GM21423 (cell line): ENCODE results near the gene CDK19.
A peak's percentile ranks its signal among the peaks of the same experiment; 100 is the strongest.
"Not testable (repeated sequence)": the region's sequence is repeated elsewhere in the genome, so short reads cannot be mapped to it uniquely, and the experiment has no call there.

Experiments
- ATAC-seq: cut with Tn5 transposase; IDR thresholded peaks from one replicate; pipeline ENCODE4 v1.9.1; 2021; ENCODE audit warnings: mild to moderate bottlenecking, moderate library complexity; ENCODE audit not compliant: unreplicated experiment

CDK19 gene

DNA sequence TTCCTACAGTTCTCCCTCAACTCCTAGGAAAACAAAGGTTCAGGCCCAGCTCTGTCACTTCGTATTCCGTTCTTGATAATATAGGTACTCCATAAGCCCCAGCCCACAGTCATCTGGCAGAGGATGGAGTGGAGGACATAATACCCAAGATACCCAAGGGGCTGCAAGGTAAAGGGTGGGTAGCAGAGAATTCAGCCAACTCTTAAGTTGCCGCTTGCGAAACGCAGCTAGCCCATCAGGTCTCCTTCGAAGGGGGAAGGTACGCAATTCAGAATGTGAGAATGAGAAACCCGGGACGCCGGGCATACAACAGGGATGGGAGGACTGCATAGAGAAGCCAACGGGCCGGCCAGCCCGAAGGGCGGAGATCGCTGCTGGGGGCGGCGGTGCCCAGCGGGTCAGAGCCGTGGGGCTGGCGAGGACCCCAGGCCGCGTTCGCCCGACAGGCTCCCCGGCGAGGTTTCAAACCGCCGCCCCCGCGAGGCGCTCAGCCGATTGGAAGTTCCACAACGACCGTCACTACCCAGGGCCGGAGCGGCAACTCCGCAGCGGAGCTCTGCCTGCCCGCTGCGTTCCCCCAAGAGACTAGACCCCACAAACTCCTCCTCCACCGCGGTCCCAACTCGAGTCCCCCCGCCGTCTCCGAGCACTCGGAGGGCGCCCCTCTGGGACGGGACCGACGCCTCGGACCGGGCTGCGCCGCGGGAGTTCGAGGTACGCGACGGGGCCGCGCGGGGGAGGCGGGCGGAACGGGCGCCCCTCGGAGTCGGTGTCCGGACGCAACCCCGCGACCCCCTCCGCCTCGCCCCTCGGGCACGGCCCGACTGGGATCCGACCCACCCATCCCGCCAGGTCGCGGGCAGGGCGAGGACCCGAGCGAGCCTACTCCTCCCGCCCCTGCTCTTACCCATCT, 911 bp downstream of the CDK19 start:
- peak; percentile 18 for ATAC-seq

DNA sequence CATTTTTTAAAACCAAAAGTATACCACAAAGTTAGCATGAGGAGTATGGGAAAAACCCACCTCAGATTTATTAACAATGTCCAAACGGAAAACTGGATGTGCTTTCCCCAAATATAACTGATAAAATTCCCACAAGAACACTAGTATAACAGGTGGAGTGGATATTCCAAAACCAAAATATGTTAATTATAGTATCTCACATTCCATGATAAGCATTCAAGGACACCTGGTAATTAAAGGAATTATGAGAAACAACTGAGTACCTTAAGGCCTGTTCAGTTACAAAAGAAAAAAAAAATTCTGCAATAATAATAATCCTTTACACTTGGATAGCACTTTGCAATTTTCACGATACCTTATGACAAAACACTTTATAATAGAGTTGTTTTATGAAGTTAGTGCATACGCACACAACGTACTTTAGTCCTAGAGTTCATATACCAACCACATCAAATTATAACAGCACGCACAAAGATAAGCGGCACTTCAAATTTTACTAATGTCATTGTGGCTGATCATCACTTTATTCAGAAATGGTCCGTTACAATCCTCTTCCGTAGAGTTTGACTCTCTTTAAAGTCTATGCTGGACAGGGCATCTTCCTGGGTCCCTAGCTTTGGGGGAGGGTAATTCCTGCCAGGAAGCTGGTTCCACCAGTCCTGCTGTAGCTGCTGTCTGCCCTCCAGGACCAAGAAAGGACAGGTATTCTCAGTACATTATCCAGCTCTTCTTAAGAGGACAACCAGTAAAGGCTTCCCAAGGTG, 1.7 kb downstream of the CDK19 start:
- ATAC-seq = no peak

DNA sequence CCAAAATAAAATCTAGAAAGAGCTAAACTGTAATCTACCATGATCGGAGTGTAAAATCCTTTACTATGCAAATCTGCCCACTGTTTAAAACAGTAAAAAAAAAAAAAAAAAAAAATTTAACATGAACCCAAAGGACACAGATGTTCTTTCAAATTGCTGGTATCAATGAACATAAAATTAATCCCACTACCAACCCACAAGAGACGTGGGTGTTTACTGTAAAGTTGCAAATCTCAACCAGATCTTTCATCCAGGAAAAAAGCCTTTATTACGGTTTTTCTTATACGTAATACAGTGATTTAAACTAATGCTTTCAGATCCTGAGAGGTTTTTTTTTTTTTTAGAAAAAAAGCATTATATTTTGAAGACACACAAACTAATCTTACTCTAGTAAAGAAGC, 2.5 kb downstream of the CDK19 start:
- no peak for ATAC-seq

DNA sequence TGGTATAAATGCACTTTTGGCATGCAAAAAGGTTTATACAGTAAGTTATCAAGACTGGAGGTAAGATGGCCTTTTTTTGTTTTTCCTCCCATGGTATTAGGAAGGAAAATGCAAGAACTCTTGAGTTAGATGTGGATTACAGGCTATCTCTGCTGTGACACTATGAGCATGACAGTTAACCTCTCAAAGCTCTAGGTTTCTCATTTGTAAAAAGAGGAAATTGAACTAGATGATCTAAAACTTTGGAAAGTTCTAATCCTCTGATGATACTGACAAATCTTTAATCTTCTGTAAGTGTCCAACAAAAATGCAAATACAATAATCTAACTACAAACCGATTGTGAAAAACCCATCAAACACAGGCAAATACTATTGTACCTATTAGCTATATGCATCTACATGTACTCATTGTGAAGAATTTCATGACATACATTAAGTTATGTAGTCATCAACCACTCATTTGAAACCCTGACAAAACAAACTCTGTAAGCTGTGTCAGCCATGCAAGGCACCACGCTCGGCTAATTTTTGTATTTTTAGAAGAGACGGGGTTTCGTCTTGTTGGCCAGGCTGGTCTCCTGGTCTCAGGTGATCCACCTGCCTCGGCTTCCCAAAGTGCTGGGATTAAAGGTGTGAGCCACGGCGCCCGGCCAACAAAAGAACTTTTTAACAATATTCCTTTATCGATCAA, 4.2 kb downstream of the CDK19 start:
- ATAC-seq = peak; percentile 17

DNA sequence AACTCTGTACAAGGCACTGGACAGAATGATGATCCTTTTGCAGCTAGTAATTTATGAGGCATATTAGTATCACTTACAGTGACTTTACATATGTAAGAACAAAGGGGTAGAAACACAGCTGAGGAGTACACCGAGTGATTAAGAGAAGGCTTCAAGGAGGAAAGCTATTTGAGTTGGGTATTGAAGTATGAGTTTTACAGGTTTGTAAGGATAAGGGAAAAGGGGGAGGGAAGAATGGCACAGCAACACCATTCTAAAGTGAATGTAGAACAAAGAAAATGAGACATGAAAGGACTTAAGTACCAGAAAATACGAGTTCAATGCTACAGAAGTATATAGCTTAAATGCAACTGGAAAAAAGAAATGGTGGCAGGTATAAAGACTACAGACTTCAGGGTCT, 5.5 kb downstream of the CDK19 start:
- ATAC-seq = no peak

DNA sequence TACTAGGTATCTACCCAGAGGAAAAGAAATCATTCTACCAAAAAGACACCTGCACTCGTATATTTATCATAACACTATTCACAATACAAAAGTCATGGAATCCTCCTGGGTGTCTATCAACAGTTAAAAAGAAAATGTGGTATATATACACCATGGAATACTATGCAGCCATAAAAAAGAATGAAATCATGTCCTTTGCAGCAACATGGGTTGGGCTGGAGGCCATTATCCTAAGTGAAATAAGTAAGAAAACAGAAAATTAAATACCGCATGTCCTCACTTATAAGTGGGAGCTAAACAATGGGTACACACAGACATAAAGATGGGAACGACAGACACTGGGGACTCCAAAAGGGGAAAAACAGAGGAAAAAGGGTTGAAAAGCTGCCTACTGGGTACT, 13.1 kb downstream of the CDK19 start:
- ATAC-seq = not testable (repeated sequence)

DNA sequence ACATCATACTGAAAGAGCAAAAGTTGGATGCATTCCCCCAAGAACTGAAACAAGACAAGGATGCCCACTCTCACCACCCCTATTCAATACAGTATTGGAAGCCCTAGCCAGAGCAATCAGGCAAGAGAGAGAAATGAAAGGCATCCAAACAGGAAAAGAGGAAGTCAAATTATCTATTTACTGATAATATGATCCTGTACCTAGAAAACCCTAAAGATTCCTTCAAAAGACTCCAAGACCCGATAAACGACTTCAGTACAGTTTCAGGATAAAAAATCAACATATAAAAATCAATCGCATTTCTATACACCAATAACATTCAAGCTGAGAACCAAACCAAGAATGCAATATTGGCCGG, 14.5 kb downstream of the CDK19 start:
- ATAC-seq = no peak

DNA sequence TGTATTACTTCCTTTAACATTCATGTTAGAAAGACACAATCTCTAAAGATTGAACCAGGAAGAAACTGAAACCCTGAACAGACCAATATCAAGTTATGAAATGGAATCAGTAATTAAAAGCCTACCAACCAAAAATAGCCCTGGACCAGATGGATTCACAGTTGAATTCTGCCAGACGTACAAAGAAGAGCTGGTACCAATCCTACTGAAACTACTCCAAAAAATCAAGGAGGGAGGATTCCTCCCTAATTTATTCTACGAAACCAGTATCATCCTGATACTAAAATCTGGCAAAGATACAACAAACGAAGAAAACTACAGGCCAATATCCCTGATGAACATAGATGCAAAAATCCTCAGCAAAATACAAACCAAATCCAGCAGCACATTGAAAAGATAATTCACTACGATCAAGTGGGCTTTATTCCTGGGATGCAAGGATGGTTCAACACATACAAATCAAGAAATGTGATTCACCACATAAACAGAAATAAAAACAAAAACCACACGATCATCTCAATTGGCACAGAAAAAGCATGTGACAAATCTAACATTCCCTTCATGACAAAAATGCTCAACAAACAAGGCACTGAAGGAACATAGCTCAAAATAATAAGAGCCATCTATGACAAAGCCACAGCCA, 15.0 kb downstream of the CDK19 start:
- no peak for ATAC-seq

DNA sequence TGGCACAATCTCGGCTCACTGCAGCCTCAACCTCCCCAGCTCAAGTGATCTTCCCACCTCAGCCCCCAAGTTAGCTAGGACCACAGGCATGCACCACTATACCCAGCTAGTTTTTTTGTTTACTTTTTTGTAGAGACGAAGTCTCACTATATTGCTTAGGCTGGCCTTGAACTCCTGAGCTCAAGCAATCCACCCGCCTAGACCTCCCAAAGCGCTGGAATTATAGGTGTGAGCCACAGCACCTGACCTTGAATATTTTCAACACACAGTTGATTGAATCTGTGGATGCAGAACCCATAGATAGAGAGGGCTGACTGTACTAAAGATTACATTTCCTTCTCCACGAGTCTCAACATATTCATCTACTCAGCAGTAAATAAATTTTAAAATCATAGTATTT, 15.6 kb downstream of the CDK19 start:
- ATAC-seq = no peak

DNA sequence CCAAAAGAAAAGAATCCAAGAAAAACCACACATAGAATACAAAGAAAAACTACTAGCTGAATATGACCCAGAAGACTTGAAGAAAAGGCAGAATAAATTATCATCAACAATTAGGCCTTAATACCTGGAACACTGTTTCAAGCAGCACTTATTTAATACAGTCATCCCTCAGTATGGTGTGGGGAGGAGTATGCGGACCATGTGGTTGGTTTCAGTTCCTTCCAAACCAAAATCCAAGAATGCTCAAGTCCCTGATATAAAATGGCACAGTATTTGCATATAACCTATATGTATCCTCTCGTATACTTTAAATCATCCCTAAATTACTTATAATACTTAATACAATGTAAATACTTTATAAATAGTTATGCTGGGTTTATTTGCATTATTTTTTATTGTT, 16.1 kb downstream of the CDK19 start:
- no peak for ATAC-seq

DNA sequence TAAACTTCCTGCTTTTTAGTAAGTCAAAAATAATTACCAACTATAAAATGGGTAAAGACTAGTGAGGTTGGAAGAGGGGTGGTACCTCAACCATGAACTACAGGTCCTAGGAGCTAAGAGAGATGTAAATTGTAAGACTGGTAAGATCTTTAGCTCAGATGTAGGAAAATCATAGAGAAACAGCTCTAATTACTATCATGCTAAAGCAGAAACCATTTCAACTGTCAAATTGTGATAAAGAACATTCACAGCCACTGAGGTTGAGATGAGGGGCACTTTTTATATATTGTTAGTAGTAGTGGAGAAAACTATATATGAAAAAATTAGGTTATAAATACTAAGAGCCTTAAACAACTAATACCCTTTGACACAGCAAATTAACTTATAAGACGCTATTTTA, 20.0 kb downstream of the CDK19 start:
- no peak for ATAC-seq

DNA sequence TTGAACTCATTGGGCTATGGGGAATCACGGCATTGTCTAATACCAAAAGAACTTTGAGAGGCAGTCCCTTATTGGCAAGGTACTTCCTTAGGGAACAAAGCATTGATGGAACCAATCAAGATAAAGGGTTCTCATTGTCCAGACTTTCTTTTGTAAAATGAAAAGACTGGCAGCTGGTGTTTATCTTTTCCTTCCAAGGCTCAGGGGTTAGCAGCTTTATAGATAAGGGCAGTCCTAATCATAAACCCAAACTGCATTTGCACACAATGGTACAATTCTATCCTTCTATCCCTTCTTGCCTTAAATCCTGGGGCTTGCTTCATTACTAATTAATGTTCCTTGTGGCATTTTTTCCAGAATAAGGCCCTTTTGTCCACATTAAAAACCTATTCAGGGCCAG, 28.6 kb downstream of the CDK19 start:
- no peak for ATAC-seq

DNA sequence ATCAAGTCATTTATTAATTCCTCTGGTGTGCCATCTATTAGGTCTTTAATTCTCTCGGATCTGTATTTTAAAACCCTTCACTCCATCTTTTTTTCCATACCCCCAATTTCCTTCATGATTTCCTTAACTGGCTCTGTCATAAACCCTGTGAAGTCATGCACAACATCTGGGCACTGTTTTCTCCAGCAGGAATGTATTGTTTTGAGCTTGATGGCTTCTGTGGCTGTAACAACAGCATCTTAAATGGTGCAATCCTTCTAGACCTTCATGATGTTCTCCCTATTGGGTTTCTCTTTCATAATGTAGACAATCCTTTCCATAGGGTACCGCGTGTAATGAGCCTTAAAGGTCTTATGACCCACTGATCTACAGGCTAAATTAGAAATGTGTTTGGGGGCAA, 29.0 kb downstream of the CDK19 start:
- no peak for ATAC-seq

DNA sequence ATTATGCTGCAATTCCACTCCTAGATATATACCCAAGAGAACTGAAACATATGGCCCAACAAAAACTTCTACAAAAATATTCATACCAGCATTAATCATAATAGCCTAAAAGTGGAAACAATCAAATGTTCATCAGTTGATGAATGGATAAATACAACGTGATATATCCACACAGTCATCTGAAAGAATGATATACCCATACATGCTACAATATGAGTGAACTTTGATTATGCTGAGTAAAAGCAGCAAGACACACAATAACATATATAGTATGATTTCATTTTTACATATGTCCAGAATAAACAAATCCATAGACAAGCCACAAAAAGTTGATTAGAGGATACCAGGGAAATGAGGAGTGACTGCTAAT, 30.7 kb downstream of the CDK19 start:
- no peak for ATAC-seq

DNA sequence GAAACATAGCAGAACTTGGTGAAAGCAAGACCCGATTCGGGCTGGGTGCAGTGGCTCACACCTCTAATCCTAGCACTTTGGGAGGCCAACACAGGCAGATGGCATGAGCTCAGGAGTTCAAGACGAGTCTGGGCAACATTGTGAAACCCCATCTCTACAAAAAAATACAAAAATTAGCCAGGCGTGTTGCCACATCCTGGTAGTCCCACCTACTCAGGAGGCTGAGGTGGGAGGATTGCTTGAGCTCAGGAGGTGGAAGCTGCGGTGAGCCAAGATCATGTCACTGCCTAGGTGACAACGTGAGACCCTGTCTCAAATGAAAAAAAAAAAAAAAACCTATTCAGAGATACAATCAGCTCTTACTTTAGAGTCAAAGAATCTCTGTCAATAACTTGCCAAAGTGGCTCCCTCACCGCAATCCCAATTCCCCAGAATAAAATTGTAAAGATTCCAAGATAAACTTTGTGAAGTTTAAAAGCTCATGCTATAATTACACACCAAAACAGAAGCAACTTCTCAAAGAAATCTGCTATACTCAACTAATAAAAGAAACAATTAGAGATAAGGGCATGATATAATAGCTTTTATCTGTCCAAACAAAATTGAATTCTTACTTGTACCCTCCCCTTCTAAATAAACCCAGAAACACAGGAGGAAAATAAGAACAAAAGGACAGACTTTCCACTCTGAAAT, 33.6 kb downstream of the CDK19 start:
- no peak for ATAC-seq

DNA sequence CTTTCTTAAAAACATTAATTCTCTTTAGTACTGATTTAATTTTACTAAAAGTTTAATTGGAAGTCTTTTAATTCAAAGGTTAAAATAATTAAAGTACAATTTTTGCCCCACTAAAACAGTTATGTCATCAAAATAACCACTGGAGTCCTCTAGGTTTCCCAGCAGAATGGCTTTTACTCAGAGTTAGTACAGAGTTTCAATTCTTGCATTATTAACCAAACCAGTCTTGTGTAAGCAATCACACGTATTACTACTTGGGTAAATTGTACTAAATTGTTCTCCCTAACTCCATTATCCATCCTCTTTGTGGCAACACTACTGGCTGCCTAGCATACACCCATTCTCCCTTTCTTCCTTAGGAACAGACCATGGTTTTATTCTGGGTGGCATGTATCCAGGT, 36.9 kb downstream of the CDK19 start:
- ATAC-seq = no peak

DNA sequence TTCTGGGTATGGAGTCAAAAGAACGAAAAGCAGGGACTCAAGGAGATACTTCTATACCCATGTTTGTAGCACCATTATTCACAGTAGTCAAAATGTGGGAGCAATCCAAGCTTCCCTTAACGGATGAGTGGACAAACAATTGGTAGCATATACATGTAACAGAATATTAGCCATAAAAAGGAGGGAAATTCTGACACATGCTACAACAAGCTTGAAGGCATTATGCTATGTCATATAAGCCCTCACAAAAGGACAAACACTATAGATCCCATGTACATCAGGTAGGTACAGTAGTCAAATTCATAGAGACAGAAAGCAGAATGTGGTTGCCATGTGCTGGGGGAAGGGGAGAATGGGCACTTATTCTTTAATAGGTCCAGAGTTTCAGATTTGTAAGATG, 37.6 kb downstream of the CDK19 start:
- ATAC-seq = no peak

DNA sequence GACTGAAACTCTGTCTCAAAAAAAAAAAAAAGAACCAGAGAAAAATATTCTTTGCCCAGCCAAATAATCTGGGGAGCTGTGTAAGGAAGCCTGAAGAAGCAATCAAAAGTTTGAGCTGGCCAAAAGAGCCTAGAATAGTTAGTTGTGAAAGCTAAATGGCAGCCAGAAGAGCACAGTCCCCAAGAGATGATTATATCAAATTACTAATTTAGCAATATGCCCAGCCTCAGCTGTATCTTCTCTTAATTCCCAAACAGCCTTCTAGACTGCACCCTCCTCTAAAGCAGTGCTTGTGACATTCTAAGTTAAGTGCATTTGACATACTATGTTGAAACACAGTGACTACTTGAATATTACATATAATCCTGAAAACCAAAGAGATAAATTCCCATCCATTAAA, 38.9 kb downstream of the CDK19 start:
- ATAC-seq = no peak

DNA sequence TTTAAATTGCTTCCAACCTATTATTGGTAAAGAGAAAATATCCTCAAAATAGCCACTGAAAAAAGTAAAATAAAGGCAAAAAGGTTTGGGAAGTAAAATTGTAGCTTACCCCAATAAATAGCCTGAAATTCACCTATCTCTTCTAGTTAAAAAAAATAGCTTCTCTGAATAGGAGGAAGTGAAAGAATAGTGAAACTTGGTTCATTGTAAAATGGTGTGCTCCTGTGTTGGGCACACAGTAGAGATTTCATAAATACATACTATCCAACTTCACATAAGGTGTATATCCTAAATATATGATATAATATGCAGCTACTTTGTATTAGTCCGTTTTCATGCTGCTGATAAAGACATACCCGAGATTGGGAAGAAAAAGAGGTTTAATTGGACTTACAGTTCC, 45.3 kb downstream of the CDK19 start:
- ATAC-seq = no peak

DNA sequence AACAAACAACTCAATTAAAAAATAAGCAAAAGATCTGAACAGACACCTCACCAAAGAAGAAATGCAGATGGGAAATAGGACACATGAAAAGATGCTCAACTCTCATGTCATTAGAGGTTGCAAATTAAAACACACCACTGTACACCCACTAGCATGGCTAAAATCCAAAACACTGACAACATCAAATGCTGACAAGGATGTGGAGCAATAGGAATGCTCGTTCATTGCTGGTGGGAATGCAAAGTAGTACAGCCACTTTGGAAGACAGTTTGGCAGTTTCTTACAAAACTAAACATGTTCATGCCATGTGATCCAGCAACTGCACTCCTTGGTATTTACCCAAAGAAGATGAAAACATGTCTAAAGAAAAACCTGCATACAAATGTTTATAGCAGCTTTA, 47.2 kb downstream of the CDK19 start:
- ATAC-seq = no peak

DNA sequence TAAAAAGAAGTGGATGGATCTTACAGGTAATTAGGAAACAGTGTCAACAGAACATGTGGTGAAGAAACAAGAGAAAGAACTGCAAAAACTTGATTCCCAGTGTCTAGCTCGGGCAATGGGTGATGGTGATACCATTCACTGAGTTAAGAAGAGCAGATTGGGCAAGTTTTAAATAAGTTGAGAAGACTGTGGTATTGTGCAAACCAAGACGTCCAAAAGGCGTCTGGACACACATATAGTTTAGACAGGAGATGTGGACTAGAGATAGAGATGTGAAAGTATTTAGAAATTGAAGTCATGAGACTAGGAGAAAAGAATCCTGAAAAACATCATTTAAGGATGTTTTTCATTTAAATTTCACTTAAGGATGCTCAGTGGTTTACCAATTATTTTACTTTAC, 53.9 kb downstream of the CDK19 start:
- no peak for ATAC-seq
